ES-I3 (cell line): ENCODE results near the gene MTHFD1L.
"Not testable (repeated sequence)": the region's sequence is repeated elsewhere in the genome, so short reads cannot be mapped to it uniquely, and the experiment has no call there.

Experiments
- H3K36me3 ChIP-seq: 2 replicates; pipeline ENCODE4 v1.6.1; 2013; ENCODE audit warnings: mild to moderate bottlenecking, low read length, control low read depth, moderate library complexity; ENCODE audit not compliant: insufficient read depth
- H3K4me1 ChIP-seq: 2 replicates; pipeline ENCODE4 v1.6.1; 2013; ENCODE audit warnings: mild to moderate bottlenecking, control low read depth, low read length; ENCODE audit not compliant: insufficient read depth
- H3K9ac ChIP-seq: 2 replicates; pipeline ENCODE4 v1.6.1; 2013; ENCODE audit warnings: low read depth, mild to moderate bottlenecking, low read length, moderate library complexity
- H3K9me3 ChIP-seq: 2 replicates; pipeline ENCODE4 v1.6.1; 2013; ENCODE audit warnings: mild to moderate bottlenecking, low read length, moderate library complexity; ENCODE audit not compliant: control insufficient read depth, insufficient read depth

The MTHFD1L gene

GRCh38 chr6:151040888-151041521, 175.5 kb downstream of the MTHFD1L start:
- not testable (repeated sequence) for H3K36me3 ChIP-seq, H3K9me3 ChIP-seq, H3K9ac ChIP-seq
- H3K4me1 ChIP-seq: peaks cover 14% of the 10 kb centered on the region

- H3K36me3 ChIP-seq: peaks cover 2% of the 10 kb centered on the region; the same call in 1 of the 2 replicates
- no peaks in the 10 kb centered on the region for H3K9me3 ChIP-seq
- H3K4me1 ChIP-seq: peaks cover 13% of the 10 kb centered on the region
- no peak overlapping the region for H3K9ac ChIP-seq
Observed at GRCh38 chr6:151041686-151042085, 176.2 kb downstream of the MTHFD1L start.

- H3K4me1 ChIP-seq: peaks cover 13% of the 10 kb centered on the region
- not testable (repeated sequence) for H3K9me3 ChIP-seq, H3K36me3 ChIP-seq, H3K9ac ChIP-seq
Observed at GRCh38 chr6:151042911-151043330, 177.4 kb downstream of the MTHFD1L start.

DNA sequence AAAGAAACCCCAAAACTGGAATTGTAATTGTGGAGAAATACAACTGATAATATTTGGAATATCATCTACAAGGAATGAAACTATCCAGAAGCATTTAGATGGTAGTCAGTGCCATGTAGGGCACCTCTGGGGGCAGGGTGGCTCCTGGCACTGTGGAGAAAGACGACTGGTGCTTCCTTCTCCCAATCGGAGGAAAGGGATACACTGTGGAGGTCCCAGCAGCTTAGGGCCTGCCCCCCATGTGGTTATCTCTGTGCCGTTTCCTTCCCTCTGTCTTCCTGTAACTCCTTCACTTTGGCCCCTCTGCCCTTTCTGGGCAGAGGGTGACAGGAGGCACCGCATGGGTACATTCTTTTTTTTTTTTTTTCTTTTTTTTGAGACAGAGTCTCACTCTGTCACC, 178.4 kb downstream of the MTHFD1L start:
- Histone ChIP-seq H3K36me3 (no peaks in the 10 kb centered on the region; the same call in 1 of the 2 replicates), H3K4me1 (peaks cover 13% of the 10 kb centered on the region)

GRCh38 chr6:151044465-151045441, 179.3 kb downstream of the MTHFD1L start:
- Histone ChIP-seq H3K9ac (peak overlapping the region; percentile 8; the same call in 1 of the 2 replicates), H3K4me1 (peaks cover 13% of the 10 kb centered on the region), H3K9me3 (no peaks in the 10 kb centered on the region)

More for the DNA sequence above, 178.4 kb downstream of the MTHFD1L start:
- Histone ChIP-seq H3K9me3 (no peaks in the 10 kb centered on the region), H3K9ac (no peak overlapping the region)

DNA sequence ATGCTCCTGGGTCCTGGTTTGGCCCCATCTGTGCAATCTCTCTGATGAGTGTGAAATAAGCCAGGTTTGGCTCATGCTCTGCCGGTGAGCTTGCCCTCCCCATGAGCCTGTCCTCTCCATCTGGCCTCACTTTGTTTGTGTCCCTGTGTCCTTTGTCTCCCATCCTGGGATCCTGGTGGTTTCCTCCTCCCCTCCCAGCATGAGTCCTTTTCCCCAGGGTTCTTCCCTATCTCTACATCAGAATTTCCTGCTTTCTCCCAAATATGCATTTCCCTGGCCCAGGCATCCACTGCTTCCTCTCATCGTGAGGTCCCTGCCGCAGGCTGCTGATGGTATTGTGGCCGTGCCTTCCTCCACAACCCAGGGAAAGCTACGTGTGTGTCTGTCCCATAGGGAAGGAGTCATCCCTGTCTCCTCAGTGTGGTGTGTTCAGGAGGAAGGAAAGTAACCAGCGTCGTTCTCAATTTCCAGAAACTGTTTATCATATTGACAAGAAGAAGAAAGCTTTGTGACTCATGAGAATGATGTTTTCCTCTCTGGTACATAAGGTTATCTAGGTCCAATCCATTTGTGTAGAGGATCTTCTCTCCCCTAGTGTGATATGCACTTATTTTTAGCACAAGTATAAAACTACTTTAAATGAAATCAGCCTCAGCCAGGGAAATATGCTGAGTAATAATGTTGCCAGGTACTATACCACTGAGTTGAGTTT, 180.2 kb downstream of the MTHFD1L start:
- H3K9me3 ChIP-seq, H3K36me3 ChIP-seq, H3K9ac ChIP-seq: not testable (repeated sequence)
- H3K4me1 ChIP-seq: peaks cover 13% of the 10 kb centered on the region

More at GRCh38 chr6:151044465-151045441, 179.3 kb downstream of the MTHFD1L start:
- H3K36me3 ChIP-seq: no peaks in the 10 kb centered on the region

GRCh38 chr6:151051164-151051563, 185.7 kb downstream of the MTHFD1L start:
- Histone ChIP-seq H3K9ac (no peak overlapping the region), H3K4me1 (no peaks in the 10 kb centered on the region), H3K36me3 (peaks cover 3% of the 10 kb centered on the region; the same call in 1 of the 2 replicates), H3K9me3 (no peaks in the 10 kb centered on the region)

DNA sequence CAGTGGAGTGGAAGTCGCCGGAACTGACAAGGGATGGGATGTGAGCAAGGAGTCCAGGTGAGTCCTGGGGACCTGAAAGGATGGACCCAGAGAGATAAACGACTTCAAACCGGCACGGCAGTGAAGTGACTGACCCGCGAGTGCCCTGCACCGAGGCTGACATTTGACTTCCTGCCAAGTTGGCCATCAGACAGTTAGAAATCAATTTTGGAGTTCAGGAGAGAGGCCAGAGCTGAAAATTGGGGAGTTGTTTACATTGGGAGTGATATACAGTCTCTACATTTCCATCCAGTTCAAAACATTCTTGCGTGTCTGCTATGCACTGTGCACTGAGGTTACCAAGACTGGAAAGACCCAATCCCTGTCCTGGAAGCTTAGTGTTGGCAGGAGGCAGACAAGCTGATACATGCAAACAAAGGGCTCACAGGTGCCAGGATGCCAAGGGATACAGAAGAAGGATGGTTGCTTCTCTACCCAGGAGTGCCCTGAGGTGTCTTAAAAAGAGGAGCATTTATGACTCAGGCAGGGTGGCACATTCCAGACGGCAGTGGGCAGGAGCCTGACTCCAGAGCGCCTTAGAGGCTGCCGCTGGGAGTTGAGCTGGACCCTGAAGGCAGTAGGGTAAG, 186.6 kb downstream of the MTHFD1L start:
- Histone ChIP-seq H3K36me3 (peaks cover 3% of the 10 kb centered on the region; the same call in 1 of the 2 replicates), H3K4me1 (no peaks in the 10 kb centered on the region), H3K9me3 (no peaks in the 10 kb centered on the region), H3K9ac (no peak overlapping the region)

- H3K36me3 ChIP-seq: peaks cover 3% of the 10 kb centered on the region; the same call in 1 of the 2 replicates
- no peaks in the 10 kb centered on the region for H3K4me1 ChIP-seq
Observed at GRCh38 chr6:151054306-151054705, 188.8 kb downstream of the MTHFD1L start.

GRCh38 chr6:151056230-151056907, 190.9 kb downstream of the MTHFD1L start:
- Histone ChIP-seq H3K9me3 (no peaks in the 10 kb centered on the region), H3K9ac (no peak overlapping the region), H3K36me3 (peaks cover 7% of the 10 kb centered on the region), H3K4me1 (no peaks in the 10 kb centered on the region)

More at GRCh38 chr6:151054306-151054705, 188.8 kb downstream of the MTHFD1L start:
- Histone ChIP-seq H3K9ac (no peak overlapping the region), H3K9me3 (no peaks in the 10 kb centered on the region)

GRCh38 chr6:151057061-151057460, 191.6 kb downstream of the MTHFD1L start:
- Histone ChIP-seq H3K4me1 (no peaks in the 10 kb centered on the region), H3K9ac (no peak overlapping the region), H3K36me3 (peaks cover 4% of the 10 kb centered on the region)

DNA sequence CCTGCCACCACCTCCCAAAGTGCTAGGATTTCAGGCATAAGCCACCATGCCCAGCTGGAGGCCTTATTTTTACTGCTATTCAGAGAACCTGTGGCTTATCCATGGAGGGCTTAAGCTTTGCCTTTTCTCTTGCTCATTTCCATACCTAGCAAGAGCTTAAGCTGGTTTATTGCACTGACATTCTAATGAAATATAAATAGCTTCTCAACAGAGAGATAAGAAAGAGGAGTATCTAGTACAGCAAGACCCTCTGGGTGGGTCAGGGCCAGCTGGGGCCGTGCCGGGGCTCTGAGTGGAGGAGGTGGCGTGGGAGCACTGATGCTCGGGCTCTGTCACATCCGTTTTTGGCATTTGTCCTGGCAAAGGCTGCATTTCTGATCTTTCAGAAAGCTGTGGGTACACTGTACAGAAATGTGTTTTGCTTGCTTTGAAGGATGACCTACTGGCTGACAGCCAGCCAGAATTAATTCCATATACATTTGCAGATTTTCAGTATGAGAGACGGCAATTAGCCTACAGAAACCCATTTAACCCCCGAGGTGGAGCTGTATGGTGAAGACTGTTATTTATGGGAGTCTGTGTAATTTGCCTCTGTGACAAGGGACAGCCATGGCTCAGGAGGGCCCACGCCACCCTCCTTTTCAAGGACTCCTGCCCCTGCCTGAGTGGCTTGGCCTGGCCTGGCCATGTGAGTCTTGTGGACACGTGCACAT, 192.7 kb downstream of the MTHFD1L start:
- Histone ChIP-seq H3K9me3 (no peaks in the 10 kb centered on the region), H3K4me1 (no peaks in the 10 kb centered on the region), H3K9ac (no peak overlapping the region), H3K36me3 (peaks cover 4% of the 10 kb centered on the region)

More at GRCh38 chr6:151057061-151057460, 191.6 kb downstream of the MTHFD1L start:
- no peaks in the 10 kb centered on the region for H3K9me3 ChIP-seq

- no peaks in the 10 kb centered on the region for H3K9me3 ChIP-seq
- no peak overlapping the region for H3K9ac ChIP-seq
- no peaks in the 10 kb centered on the region for H3K4me1 ChIP-seq
- H3K36me3 ChIP-seq: peaks cover 4% of the 10 kb centered on the region
Observed at GRCh38 chr6:151059612-151060095, 194.2 kb downstream of the MTHFD1L start.
